Tongue (tissue), 2 donors: ENCODE measurements around the gene LPCAT2. TPM values are rescaled to one million over a fixed set of nuclear protein-coding genes. Genes with fewer than 3 reads are reported as not detected.
"Not testable (repeated sequence)": the region's sequence is repeated elsewhere in the genome, so short reads cannot be mapped to it uniquely, and the experiment has no call there.

Experiments
- DNase-seq: peaks from one replicate; pipeline ENCODE4 v3.0.0-alpha.2; 2015
- total RNA-seq: library from RNA; depleted of rRNA; stranded (reverse); fragments of >200 nt; gene quantifications from one replicate; pipeline ENCODE4 v1.2.3, GENCODE V29; 2014

Gene LPCAT2
- total RNA-seq, 1 donor from 2014 or later = 27.0 TPM

DNA sequence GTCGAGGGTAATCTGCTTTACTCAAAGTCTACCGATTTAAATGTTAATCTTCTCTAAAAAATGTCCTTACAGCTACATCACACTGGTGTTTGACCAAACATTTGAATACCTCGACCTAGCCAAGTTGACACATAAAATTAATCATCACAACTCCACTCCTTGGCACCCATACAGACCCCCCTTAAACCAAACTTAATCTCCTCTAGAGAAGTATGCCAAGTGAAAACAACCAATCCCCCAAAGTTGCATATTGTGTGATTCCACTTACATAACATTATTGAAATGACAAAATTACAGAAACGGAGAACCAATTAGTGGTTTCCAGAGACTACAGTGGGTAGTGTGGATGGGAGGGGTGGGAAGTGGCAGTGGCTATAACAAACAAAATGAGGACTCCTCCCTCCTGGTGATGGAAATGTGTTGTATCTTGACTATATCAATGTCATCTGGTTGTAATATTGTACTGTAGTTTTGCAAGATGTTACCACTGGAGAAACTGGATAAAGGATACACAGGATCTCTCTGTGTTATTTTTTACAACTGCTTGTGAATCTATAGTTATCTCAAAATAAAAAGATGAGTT lies 97.0 kb downstream of the LPCAT2 start:
- peak; percentile 14 for DNase-seq

DNA sequence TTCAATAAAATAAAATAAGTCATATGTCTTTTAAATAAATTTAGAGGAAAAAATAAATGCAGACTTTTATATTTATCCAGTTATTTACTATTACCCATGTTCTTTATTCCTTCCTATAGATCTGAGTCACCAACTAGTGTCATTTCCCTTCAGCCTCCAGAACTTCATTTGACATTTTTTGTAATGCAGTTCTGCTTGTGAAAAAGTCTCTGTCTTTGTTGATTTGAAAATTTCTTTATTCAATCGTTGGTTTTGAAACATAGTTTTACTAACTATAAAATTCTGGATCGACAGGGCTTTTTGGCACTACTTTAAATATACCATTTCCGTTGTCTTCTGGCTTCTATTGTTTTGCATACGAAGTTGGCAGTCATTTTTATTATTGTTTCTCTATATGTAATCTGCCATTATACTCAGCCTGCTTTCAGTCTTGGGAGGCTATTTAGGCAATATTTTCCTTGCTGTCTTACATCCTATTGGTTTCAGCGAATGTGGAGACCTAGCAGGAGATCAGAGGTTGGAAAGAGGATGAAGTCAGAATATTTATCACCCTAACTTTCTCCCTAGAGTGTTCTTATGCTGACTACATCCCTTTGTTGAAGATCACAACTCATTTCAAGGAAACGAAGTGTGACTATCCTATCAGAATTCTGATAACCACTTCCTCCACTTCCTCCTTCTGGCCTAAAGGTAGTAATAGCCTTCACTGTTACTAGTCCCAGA lies 104.9 kb downstream of the LPCAT2 start:
- no peak for DNase-seq

DNA sequence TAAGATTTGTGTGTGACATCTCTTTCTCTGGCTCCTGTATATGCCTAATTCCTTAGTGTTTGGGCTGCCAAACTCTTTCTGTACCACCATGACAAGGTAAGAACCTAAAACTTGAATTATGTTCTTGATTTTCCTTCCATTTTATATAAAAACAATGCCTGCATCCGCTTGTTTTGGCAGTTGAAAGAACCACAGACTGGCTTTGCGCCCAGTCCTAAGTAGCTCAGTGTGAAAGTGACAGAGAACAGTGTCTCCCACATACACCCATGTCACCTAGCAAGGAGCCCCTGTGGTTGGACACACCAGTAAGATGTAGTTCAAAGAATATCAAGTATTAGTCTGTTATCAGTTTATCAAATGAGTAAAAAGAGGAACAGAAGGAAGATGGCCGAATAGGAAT lies 106.2 kb downstream of the LPCAT2 start:
- no peak for DNase-seq

DNA sequence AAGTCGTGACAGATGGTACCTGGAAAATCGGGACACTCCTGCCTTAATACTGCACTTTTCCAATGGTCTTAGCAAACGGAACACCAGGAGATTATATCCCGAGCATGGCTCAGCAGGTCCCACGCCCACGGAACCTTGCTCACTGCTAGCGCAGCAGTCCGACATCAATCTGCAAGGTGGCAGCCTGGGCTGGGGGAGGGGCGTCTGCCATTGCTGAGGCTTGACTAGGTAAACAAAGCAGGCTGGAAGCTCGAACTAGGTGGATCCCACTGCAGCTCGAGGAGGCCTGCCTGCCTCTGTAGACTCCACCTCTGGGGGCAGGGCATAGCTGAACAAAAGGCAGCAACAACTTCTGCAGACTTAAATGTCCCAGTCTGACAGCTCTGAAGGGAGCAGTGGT lies 106.8 kb downstream of the LPCAT2 start:
- not testable (repeated sequence) for DNase-seq

DNA sequence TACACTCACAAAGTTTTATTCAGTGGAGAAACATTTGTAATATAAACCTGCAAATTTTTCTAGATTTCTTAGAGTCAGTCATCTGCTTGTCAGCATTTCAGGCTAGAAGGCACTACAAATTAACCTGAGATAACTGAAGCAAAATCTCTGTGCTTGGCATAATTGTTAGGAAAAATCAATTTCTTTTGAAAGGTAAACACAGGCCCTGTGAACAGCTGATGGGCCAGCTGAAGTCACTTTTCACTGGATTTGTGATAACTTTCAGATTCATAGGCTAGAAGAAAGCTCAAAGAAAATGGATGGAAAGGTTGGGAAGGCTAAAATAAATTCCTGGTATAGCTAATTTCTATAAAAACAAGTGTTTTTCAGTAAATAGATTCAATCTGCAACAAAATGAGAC lies 112.9 kb downstream of the LPCAT2 start:
- DNase-seq = no peak

DNA sequence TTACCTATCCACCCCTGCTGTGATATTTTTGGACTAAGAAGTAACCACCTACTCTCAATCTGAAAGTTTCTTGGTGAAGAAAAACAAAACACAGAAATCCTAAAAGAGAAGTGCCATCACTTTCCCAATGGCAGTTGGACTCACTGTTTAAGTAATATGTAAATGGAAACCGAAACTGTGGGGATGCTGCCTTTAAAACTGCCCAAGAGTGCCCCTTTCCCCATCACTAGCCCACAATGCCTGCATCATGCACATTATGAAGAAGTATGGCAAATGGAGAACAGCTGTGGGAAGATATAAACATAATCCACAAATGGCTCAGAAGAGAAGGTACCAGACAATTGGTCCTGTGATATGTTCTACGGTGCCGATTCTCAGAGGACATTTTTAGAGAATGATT lies 113.4 kb downstream of the LPCAT2 start:
- no peak for DNase-seq

DNA sequence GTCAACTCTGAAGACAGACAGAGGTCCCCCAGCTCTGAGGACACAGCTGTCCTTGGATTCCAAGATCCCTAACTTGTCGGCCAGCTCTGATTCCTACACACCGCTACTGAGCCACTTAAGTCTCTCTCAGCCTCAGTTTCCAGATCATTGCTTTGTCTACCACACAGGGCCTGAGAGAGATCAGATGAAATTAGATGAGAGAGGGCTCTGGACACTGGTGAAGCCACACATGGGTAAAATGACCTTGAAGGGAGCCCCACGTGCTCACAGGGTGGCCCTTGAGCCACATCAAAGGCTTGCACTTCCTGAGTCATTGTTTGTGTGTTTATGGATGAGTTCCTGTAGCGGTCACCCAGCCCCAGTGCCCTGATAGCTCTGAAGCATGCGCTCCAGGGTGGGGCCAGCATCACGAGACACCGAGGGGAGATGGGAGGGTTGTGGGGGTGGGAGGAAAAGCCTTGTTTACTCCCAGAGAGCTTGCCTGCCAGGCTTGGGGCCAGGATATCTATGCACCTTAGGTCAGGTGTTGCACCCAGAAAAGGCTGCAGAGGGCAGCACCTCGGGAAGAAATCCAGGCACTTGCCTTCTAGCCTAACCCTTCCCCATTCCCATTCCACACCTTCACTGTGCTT lies 114.2 kb downstream of the LPCAT2 start:
- DNase-seq = no peak

DNA sequence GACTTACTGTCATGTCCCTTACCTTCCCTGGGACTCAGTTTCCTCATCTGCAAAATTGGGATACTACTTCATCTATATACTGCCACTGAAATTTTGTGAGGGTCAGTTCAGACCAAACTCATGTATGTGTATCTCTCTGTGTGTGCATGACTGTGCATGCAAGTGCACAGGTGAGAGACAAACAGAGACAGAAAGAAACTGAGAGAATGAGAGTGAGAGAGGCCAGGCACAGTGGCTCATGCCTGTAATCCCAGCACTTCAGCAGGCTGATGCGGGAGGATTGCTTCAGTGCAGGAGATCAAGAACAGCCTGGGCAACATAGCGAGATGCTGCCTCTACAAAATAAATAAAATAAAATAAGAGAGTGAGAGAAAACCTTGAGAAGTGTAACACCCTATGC lies 114.8 kb downstream of the LPCAT2 start:
- DNase-seq = no peak

DNA sequence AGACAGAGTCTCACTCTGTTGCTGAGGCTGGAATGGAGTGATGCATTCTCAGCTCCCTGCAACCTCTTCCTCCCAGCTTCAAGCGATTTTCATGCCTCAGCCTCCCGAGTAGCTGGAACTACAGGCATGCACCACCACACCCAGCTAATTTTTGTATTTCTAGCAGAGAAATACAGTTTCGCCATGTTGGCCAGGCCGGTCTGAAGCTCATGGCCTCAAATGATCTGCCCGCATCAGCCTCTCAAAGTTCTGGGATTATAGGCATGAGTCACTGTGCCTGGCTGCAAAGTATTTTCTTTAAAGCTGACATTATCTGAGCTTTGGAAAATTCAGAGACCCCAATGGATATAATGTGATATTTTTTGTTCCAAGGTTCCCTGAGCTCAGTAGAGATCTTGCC lies 115.8 kb downstream of the LPCAT2 start:
- DNase-seq = no peak

DNA sequence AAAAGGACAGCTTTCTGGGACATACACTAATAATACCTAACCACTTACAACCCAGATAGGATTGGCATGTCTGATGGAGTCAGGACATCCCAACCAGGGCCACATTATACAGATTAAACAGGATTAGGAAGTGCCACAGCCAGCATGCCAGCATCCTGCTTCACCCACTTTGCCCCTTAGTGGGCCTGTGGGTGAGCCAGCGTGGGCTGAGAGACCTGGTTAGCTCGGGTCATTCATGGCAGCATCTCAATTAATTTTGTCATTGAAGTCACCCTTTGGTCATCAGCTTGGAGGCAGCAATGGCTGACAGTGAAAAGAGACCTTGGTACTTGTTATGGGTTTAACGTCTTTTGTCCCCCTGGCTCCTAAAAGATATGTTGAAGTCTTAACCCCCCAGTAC lies 117.0 kb downstream of the LPCAT2 start:
- no peak for DNase-seq

DNA sequence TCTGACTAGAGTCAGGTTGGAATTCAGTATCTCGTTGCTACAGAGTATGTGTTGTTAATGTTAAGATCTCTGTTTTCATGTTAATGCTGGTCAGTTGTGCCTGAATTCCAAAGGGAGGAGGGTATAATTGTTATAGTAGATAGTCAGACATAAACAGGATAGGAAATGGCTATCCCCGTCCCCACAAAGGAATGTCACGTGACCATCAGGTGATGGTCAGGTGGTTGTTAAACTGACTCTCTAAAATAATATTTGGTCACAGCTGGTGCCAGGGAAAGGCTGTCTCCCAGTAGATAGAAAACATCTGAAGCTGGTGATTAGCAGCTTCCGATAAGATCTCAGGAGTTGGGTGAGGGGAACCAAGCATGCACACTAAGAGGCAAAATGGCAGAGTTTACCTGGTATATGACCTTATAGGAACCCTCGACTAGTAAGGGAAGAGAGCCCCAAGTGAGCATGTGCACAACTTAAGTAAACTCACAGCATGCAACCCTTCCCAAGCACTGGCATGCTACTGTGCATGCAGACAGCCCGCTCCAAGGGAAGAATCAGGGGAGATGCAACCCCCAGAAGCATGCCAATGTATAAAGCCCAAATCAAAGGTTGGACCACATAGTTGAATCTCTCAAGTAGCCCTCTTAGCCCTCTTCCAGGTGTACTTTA lies 119.6 kb downstream of the LPCAT2 start:
- no peak for DNase-seq

DNA sequence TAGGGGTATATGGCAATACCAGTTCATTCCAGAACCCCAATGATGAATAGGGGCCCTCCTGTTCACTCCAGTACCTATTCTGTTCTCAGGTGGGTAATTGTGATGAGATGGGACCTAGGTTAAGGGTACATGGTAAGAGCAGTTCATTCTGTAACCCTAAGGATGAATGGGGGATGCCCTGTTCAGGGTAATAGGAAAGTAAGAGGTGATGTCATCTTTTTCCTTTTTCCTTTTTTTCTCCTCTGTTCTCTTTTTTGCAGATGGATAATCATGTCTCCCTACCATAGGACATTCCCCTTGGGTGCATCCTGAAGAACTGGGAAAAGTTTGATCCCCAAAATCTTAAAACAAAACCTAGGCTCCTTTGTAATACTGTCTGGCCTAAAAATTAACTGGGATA lies 121.9 kb downstream of the LPCAT2 start:
- no peak for DNase-seq

DNA sequence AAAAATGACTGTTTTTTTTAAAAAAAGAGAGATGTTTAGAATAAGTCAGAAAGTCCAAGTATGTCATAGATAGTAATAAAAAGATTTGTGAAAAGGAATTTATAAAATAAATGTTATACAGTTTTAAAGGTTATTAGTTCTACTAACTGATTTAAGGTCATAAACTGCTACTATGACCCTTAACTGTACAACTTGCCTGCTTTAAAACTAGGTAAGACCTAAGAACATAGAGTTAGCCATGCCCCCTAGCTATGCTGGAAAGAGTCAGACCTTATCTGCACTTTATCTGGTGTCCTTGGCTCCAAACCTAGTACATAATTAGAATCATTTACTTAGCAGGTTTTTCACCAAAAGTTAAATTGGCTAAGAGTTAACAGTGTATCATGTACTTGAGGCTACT lies 123.4 kb downstream of the LPCAT2 start:
- DNase-seq = no peak

DNA sequence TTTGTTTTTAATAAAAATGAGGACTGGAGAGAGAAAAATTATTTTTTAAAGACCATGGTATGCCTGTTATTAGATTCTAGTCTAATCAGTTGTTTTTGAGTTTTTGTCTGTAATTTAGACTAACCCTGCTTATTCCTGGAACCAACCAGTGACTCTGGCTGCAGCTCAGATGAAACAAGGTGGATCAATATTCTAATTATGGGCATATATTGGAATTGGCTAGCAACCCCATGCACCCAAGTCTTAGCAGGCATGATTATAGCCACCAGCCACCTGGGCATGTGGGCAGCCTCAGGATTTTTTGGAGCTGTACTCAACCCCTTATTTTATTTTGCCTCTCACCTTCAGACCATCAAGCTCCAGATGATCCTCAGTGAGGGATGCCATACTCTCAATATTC lies 125.3 kb downstream of the LPCAT2 start:
- no peak for DNase-seq

Other genes starting within 250 kb of the LPCAT2 start
- 0.10 TPM for gene IRX6, start 184.9 kb upstream of the LPCAT2 start, total RNA-seq
- gene MMP2, start 29.9 kb upstream of the LPCAT2 start, total RNA-seq = 363 TPM
- 36.0 TPM for gene CAPNS2, start 57.6 kb downstream of the LPCAT2 start, total RNA-seq
- 7.8 TPM for gene SLC6A2, start 146.9 kb downstream of the LPCAT2 start, total RNA-seq